Loucy (cell line): ENCODE data around the gene PI16.
"Not testable (repeated sequence)": the region's sequence is repeated elsewhere in the genome, so short reads cannot be mapped to it uniquely, and the experiment has no call there.

ENCODE experiments used
- CTCF ChIP-seq: fragments of 200-600 bp; sonication (generic); conservative IDR thresholded peaks from 2 replicates; pipeline ENCODE4 v1.5.1; 2014; ENCODE audit warnings: mild to moderate bottlenecking, antibody characterized with exemption, low read length
- EZH2phosphoT487 ChIP-seq: fragments of 200-600 bp; IDR thresholded peaks from 2 replicates; pipeline ENCODE4 v1.6.1; 2018; ENCODE audit warnings: antibody characterized with exemption, mild to moderate bottlenecking, moderate library complexity, borderline replicate concordance

- not testable (repeated sequence) for TF ChIP-seq CTCF, EZH2phosphoT487
Observed at GRCh38 chr6:36941561-36941960, 13.0 kb upstream of the PI16 start.
